HepG2 (cell line): Measurements from ENCODE around the gene ICE2. TPM values are rescaled to one million over a fixed set of nuclear protein-coding genes. Genes with fewer than 3 reads are reported as not detected.
A peak's percentile ranks its signal among the peaks of the same experiment; 100 is the strongest.

Experiments used
- AGO1 ChIP-seq: fragments of 200-400 bp; formaldehyde crosslinking; IDR thresholded peaks from 2 replicates; pipeline ENCODE4 v1.6.1; 2017; ENCODE audit warnings: mild to moderate bottlenecking, low read depth, low read length, moderate library complexity; ENCODE audit not compliant: poor library complexity, severe bottlenecking
- ATF7 ChIP-seq, 2 experiments: fragments of 450-650 bp in 1 of 2; sonication (generic) in 1 of 2; formaldehyde crosslinking in 1 of 2; IDR thresholded peaks; 2 replicates each; pipeline versions ENCODE4 v1.4.0 to v1.6.1; 2016 to 2020; ENCODE audit warnings: antibody characterized with exemption in 1 of 2, mild to moderate bottlenecking in 1 of 2, missing genetic modification reagents in 1 of 2
- CEBPG ChIP-seq: IDR thresholded peaks from 2 replicates; pipeline ENCODE4 v1.6.1; 2016
- CHD4 ChIP-seq: fragments of 200-600 bp; sonication (generic); IDR thresholded peaks from 2 replicates; pipeline ENCODE4 v1.7.0; 2017; ENCODE audit warnings: mild to moderate bottlenecking, low read length, borderline replicate concordance
- FOXA3 ChIP-seq: IDR thresholded peaks from 2 replicates; pipeline ENCODE4 v1.6.1; 2016; ENCODE audit warnings: missing genetic modification reagents, missing compliant biosample characterization
- HMG20B ChIP-seq: conservative IDR thresholded peaks from 2 replicates; pipeline ENCODE4 v1.6.1; 2016; ENCODE audit warnings: missing genetic modification reagents, missing compliant biosample characterization
- KDM5A ChIP-seq: fragments of 200-600 bp; sonication (generic); IDR thresholded peaks from 2 replicates; pipeline ENCODE4 v1.7.0; 2018; ENCODE audit warnings: antibody characterized with exemption, mild to moderate bottlenecking, low read length, borderline replicate concordance
- KDM6A ChIP-seq: IDR thresholded peaks from 2 replicates; pipeline ENCODE4 v1.6.1; 2016; ENCODE audit warnings: low read depth
- MAF1 ChIP-seq: sonication (generic); formaldehyde crosslinking; IDR thresholded peaks from 2 replicates; pipeline ENCODE4 v1.5.0; 2020; ENCODE audit warnings: missing genetic modification reagents, borderline replicate concordance
- MATR3 ChIP-seq: sonication (generic); formaldehyde crosslinking; IDR thresholded peaks from 2 replicates; pipeline ENCODE4 v1.4.0; 2020; ENCODE audit warnings: missing genetic modification reagents
- MEIS1 ChIP-seq: sonication (generic); formaldehyde crosslinking; IDR thresholded peaks from 2 replicates; pipeline ENCODE4 v1.9.0; 2021; ENCODE audit warnings: mild to moderate bottlenecking, missing genetic modification reagents, moderate library complexity, borderline replicate concordance
- RAD51 ChIP-seq: fragments of 450-650 bp; IDR thresholded peaks from 2 replicates; pipeline ENCODE4 v1.6.1; 2016; ENCODE audit warnings: borderline replicate concordance
- SIX1 ChIP-seq: sonication (generic); formaldehyde crosslinking; IDR thresholded peaks from 2 replicates; pipeline ENCODE4 v1.4.0; 2020; ENCODE audit warnings: missing genetic modification reagents, borderline replicate concordance
- STAG1 ChIP-seq: sonication (generic); formaldehyde crosslinking; IDR thresholded peaks from 2 replicates; pipeline ENCODE4 v1.4.0; 2020; ENCODE audit warnings: missing genetic modification reagents
- TRIM24 ChIP-seq: sonication (generic); formaldehyde crosslinking; IDR thresholded peaks from 2 replicates; pipeline ENCODE4 v1.8.0; 2022; ENCODE audit warnings: mild to moderate bottlenecking, missing genetic modification reagents
- ZBTB3 ChIP-seq: sonication (generic); formaldehyde crosslinking; IDR thresholded peaks from 2 replicates; pipeline ENCODE4 v1.4.0; 2020; ENCODE audit warnings: low read depth, mild to moderate bottlenecking, moderate library complexity, missing genetic modification reagents, borderline replicate concordance
- ZBTB38 ChIP-seq: sonication (generic); formaldehyde crosslinking; IDR thresholded peaks from 2 replicates; pipeline ENCODE4 v1.5.1; 2020; ENCODE audit warnings: mild to moderate bottlenecking, missing genetic modification reagents
- ZBTB8A ChIP-seq: sonication (generic); formaldehyde crosslinking; IDR thresholded peaks from 2 replicates; pipeline ENCODE4 v1.4.0; 2020; ENCODE audit warnings: mild to moderate bottlenecking, low read depth, missing genetic modification reagents, borderline replicate concordance
- ZNF253 ChIP-seq: sonication (generic); formaldehyde crosslinking; IDR thresholded peaks from 2 replicates; pipeline ENCODE4 v1.8.0; 2022; ENCODE audit warnings: mild to moderate bottlenecking, missing genetic modification reagents, borderline replicate concordance
- ZNF430 ChIP-seq: sonication (generic); formaldehyde crosslinking; IDR thresholded peaks from 2 replicates; pipeline ENCODE4 v1.9.0; 2021; ENCODE audit warnings: mild to moderate bottlenecking, missing genetic modification reagents
- ZNF614 ChIP-seq: IDR thresholded peaks from 2 replicates; pipeline ENCODE4 v1.6.1; 2018; ENCODE audit warnings: missing biosample characterization, missing genetic modification reagents, inconsistent platforms, borderline replicate concordance
- ZNF615 ChIP-seq: sonication (generic); formaldehyde crosslinking; IDR thresholded peaks from 2 replicates; pipeline ENCODE4 v1.5.0; 2020; ENCODE audit warnings: mild to moderate bottlenecking, missing genetic modification reagents, borderline replicate concordance
- ZNF780A ChIP-seq: sonication (generic); formaldehyde crosslinking; IDR thresholded peaks from 2 replicates; pipeline ENCODE4 v1.8.0; 2022; ENCODE audit warnings: mild to moderate bottlenecking, missing genetic modification reagents, moderate library complexity
- ZNF781 ChIP-seq: sonication (generic); formaldehyde crosslinking; IDR thresholded peaks from 2 replicates; pipeline ENCODE4 v1.5.1; 2020; ENCODE audit warnings: borderline replicate concordance, mild to moderate bottlenecking, missing genetic modification reagents; ENCODE audit errors: not compliant biosample characterization
- polyA plus RNA-seq, 8 experiments: library from polyadenylated mRNA; depleted of rRNA in 3 of 8; stranded (reverse) in 7 of 8; unstranded in 1 of 8; fragments of >200 nt; fragmentation: Illumina TruSeq in 4 of 8; extraction: Trizol in 4 of 8; gene quantifications; 2 replicates each; pipeline versions ENCODE4 v1.2.1 to v1.2.3, GENCODE V29; 2011 to 2016; ENCODE audit warnings: low read depth in 4 of 8, missing spikeins in 1 of 8, mixed read lengths in 1 of 8; ENCODE audit not compliant: insufficient read depth in 1 of 8
- total RNA-seq, 5 experiments: library from RNA; depleted of rRNA; stranded (reverse); fragments of >200 nt; fragmentation: Illumina TruSeq; extraction: Trizol; gene quantifications; 2 replicates each; pipeline ENCODE4 v1.2.3, GENCODE V29; 2016; ENCODE audit warnings: low read depth in 1 of 5
- TF ChIP-seq, protein P1 (sequence below): fragments of 450-650 bp; IDR thresholded peaks from 2 replicates; pipeline ENCODE4 v1.6.1; 2017; ENCODE audit warnings: mild to moderate bottlenecking
- TF ChIP-seq, protein P2 (sequence below): sonication (generic); formaldehyde crosslinking; conservative IDR thresholded peaks from 2 replicates; pipeline ENCODE4 v1.4.0; 2020; ENCODE audit warnings: missing genetic modification reagents
- TF ChIP-seq, protein P3 (sequence below): sonication (generic); formaldehyde crosslinking; conservative IDR thresholded peaks from 2 replicates; pipeline ENCODE4 v1.8.0; 2022; ENCODE audit warnings: missing genetic modification reagents

Gene ICE2
- total and polyA plus RNA-seq, 2 of the 13 experiments (the other 11 are each of a cell fraction or from before 2014, with no cell fraction given), result 24.8 to 26.4 TPM

DNA sequence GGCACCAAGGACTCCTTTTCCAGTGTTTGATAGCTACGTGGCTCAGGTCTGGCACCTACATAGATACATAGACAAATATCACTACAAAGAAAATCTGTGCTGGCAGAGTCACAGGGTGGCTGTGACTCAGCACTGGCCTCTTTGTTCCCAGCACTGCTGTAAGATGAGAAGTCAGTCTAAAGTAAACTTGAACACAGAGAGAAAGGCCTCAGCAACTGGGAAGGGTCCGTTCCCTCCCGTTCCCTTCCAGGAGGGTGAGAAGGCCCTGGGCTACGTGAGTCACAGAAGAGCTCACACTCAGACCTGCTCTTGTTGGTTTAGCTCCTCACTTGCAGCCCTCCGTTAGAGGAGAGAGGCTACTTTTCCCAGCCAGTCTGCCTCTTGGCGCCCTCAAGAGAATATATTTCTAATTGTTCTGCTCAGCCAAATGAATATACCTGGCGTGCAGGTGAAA, 104.3 kb downstream of the ICE2 start (continued):
- TF ChIP-seq ZNF614 (CRISPR knock-in tag), result 0 out of 2 replicates have a peak, but pooled peaks have one; percentile 62
- TF ChIP-seq MEIS1 (CRISPR knock-in tag), result peak; percentile 70; the same call in 1 of the 2 replicates
- TF ChIP-seq ZNF780A (CRISPR knock-in tag), result no peak
- no peak for TF ChIP-seq KDM5A
- TF ChIP-seq RAD51, result no peak
- peak; percentile 43; the same call in 1 of the 2 replicates for TF ChIP-seq KDM6A (CRISPR knock-in tag)
- TF ChIP-seq, protein P1, sequence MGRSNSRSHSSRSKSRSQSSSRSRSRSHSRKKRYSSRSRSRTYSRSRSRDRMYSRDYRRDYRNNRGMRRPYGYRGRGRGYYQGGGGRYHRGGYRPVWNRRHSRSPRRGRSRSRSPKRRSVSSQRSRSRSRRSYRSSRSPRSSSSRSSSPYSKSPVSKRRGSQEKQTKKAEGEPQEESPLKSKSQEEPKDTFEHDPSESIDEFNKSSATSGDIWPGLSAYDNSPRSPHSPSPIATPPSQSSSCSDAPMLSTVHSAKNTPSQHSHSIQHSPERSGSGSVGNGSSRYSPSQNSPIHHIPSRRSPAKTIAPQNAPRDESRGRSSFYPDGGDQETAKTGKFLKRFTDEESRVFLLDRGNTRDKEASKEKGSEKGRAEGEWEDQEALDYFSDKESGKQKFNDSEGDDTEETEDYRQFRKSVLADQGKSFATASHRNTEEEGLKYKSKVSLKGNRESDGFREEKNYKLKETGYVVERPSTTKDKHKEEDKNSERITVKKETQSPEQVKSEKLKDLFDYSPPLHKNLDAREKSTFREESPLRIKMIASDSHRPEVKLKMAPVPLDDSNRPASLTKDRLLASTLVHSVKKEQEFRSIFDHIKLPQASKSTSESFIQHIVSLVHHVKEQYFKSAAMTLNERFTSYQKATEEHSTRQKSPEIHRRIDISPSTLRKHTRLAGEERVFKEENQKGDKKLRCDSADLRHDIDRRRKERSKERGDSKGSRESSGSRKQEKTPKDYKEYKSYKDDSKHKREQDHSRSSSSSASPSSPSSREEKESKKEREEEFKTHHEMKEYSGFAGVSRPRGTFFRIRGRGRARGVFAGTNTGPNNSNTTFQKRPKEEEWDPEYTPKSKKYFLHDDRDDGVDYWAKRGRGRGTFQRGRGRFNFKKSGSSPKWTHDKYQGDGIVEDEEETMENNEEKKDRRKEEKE, result no peak
- TF ChIP-seq ZNF615, result no peak
- no peak for TF ChIP-seq MATR3 (CRISPR knock-in tag)
- no peak for TF ChIP-seq TRIM24
- TF ChIP-seq HMG20B (CRISPR knock-in tag), result peak; percentile 98
- 0 out of 2 replicates have a peak, but pooled peaks have one; percentile 21 for TF ChIP-seq CEBPG
- TF ChIP-seq ZBTB3, result no peak; the same call in 1 of the 2 replicates
- peak; percentile 36; the same call in 1 of the 2 replicates for TF ChIP-seq ZNF430 (CRISPR knock-in tag)
- no peak for TF ChIP-seq MAF1 (CRISPR knock-in tag)
- TF ChIP-seq, protein P2, sequence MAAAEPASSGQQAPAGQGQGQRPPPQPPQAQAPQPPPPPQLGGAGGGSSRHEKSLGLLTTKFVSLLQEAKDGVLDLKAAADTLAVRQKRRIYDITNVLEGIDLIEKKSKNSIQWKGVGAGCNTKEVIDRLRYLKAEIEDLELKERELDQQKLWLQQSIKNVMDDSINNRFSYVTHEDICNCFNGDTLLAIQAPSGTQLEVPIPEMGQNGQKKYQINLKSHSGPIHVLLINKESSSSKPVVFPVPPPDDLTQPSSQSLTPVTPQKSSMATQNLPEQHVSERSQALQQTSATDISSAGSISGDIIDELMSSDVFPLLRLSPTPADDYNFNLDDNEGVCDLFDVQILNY (CRISPR knock-in tag), result no peak
- TF ChIP-seq ZBTB38 (CRISPR knock-in tag), result peak; percentile 88
- TF ChIP-seq ZNF253 (CRISPR knock-in tag), result no peak
- TF ChIP-seq AGO1, result no peak
- no peak for TF ChIP-seq ZBTB8A (CRISPR knock-in tag)
- 0 out of 2 replicates have a peak, but pooled peaks have one; percentile 16 for TF ChIP-seq CHD4
- TF ChIP-seq SIX1 (CRISPR knock-in tag), result peak; percentile 98
- no peak for TF ChIP-seq ZNF781 (CRISPR knock-in tag)
- no peak for TF ChIP-seq ATF7 (IDR thresholded peaks at IDR 0.05)
- no peak for TF ChIP-seq ATF7 (CRISPR knock-in tag; IDR thresholded peaks at IDR 0.05)
- TF ChIP-seq, protein P3, sequence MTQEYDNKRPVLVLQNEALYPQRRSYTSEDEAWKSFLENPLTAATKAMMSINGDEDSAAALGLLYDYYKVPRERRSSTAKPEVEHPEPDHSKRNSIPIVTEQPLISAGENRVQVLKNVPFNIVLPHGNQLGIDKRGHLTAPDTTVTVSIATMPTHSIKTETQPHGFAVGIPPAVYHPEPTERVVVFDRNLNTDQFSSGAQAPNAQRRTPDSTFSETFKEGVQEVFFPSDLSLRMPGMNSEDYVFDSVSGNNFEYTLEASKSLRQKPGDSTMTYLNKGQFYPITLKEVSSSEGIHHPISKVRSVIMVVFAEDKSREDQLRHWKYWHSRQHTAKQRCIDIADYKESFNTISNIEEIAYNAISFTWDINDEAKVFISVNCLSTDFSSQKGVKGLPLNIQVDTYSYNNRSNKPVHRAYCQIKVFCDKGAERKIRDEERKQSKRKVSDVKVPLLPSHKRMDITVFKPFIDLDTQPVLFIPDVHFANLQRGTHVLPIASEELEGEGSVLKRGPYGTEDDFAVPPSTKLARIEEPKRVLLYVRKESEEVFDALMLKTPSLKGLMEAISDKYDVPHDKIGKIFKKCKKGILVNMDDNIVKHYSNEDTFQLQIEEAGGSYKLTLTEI (CRISPR knock-in tag), result no peak
- no peak; the same call in 1 of the 2 replicates for TF ChIP-seq STAG1 (CRISPR knock-in tag)
- peak; percentile 91 for TF ChIP-seq FOXA3 (CRISPR knock-in tag)
